H9 (cell line): Measurements from ENCODE around the gene SCAF11. TPM values are rescaled to one million over a fixed set of nuclear protein-coding genes. Genes with fewer than 3 reads are reported as not detected.

Experiments
- DNase-seq: peaks from one replicate; pipeline ENCODE4 v3.0.0-alpha.2; 2017
- H2AFZ ChIP-seq: one replicate; pipeline ENCODE4 v1.6.1; 2013; ENCODE audit warnings: mild to moderate bottlenecking, low read length, control low read depth, moderate library complexity
- H2AK5ac ChIP-seq: 2 replicates; pipeline ENCODE4 v1.6.1; 2013; ENCODE audit warnings: low read length, control low read depth, mixed read lengths; ENCODE audit not compliant: insufficient read length
- H2BK120ac ChIP-seq: one replicate; pipeline ENCODE4 v1.6.1; 2013; ENCODE audit warnings: low read depth, mild to moderate bottlenecking, low read length, control low read depth, inconsistent platforms; ENCODE audit not compliant: poor library complexity, severe bottlenecking
- H2BK12ac ChIP-seq: 2 replicates; pipeline ENCODE4 v1.6.1; 2013; ENCODE audit warnings: low read length, control low read depth, mixed read lengths, low read depth; ENCODE audit not compliant: insufficient read length
- H2BK15ac ChIP-seq: 2 replicates; pipeline ENCODE4 v1.6.1; 2013; ENCODE audit warnings: low read depth, low read length, control low read depth
- H2BK20ac ChIP-seq: one replicate; pipeline ENCODE4 v1.6.1; 2013; ENCODE audit warnings: low read depth, mild to moderate bottlenecking, low read length, control low read depth, inconsistent platforms; ENCODE audit not compliant: poor library complexity, severe bottlenecking
- H2BK5ac ChIP-seq: 2 replicates; pipeline ENCODE4 v1.6.1; 2013; ENCODE audit warnings: low read length, control low read depth, mixed read lengths; ENCODE audit not compliant: insufficient read length
- H3K14ac ChIP-seq: 2 replicates; pipeline ENCODE4 v1.6.1; 2013; ENCODE audit warnings: low read length, control low read depth; ENCODE audit not compliant: insufficient read depth
- H3K18ac ChIP-seq: 2 replicates; pipeline ENCODE4 v1.6.1; 2013; ENCODE audit warnings: low read depth, mild to moderate bottlenecking, mixed read lengths, low read length, control low read depth; ENCODE audit not compliant: insufficient read length
- H3K23ac ChIP-seq: 2 replicates; pipeline ENCODE4 v1.6.1; 2013; ENCODE audit warnings: low read length, control low read depth, mixed read lengths, low read depth; ENCODE audit not compliant: insufficient read length
- H3K23me2 ChIP-seq: 2 replicates; pipeline ENCODE4 v1.6.1; 2013; ENCODE audit warnings: low read depth, mild to moderate bottlenecking, mixed read lengths, low read length, control low read depth; ENCODE audit not compliant: insufficient read length, poor library complexity, severe bottlenecking
- H3K27ac ChIP-seq: 2 replicates; pipeline ENCODE4 v1.5.1; 2013; ENCODE audit warnings: low read length, control low read depth, mixed read lengths, low read depth; ENCODE audit not compliant: insufficient read length
- H3K27me3 ChIP-seq: 2 replicates; pipeline ENCODE4 v1.6.1; 2013; ENCODE audit warnings: low read length, control low read depth, inconsistent platforms; ENCODE audit not compliant: insufficient read depth
- H3K4ac ChIP-seq: 2 replicates; pipeline ENCODE4 v1.6.1; 2013; ENCODE audit warnings: low read depth, mild to moderate bottlenecking, control low read depth, inconsistent platforms, low read length, moderate library complexity
- H3K4me1 ChIP-seq: 2 replicates; pipeline ENCODE4 v1.6.1; 2013; ENCODE audit warnings: low read length, control low read depth, inconsistent platforms; ENCODE audit not compliant: insufficient read depth
- H3K4me2 ChIP-seq: 2 replicates; pipeline ENCODE4 v1.6.1; 2013; ENCODE audit warnings: low read length, control low read depth, mixed read lengths; ENCODE audit not compliant: insufficient read length, insufficient read depth
- H3K56ac ChIP-seq: 2 replicates; pipeline ENCODE4 v1.6.1; 2013; ENCODE audit warnings: low read depth, mild to moderate bottlenecking, mixed read lengths, low read length, control low read depth; ENCODE audit not compliant: insufficient read length
- H3K79me1 ChIP-seq: 2 replicates; pipeline ENCODE4 v1.6.1; 2013; ENCODE audit warnings: low read depth, mild to moderate bottlenecking, moderate library complexity, low read length, control low read depth, inconsistent platforms; ENCODE audit not compliant: insufficient read depth, poor library complexity, severe bottlenecking
- H3K79me2 ChIP-seq: 2 replicates; pipeline ENCODE4 v1.6.1; 2013; ENCODE audit warnings: low read length, control low read depth, inconsistent platforms; ENCODE audit not compliant: insufficient read depth
- H3K9ac ChIP-seq: 2 replicates; pipeline ENCODE4 v1.6.1; 2013; ENCODE audit warnings: low read length, control low read depth, mixed read lengths; ENCODE audit not compliant: insufficient read length; ENCODE audit errors: extremely low read depth
- H3K9me3 ChIP-seq: one replicate; pipeline ENCODE4 v1.6.1; 2013; ENCODE audit warnings: low read depth, low read length, inconsistent platforms; ENCODE audit not compliant: control insufficient read depth
- H3T11ph ChIP-seq: one replicate; pipeline ENCODE4 v1.6.1; 2013; ENCODE audit warnings: mild to moderate bottlenecking, low read length, control low read depth, inconsistent platforms
- H4K20me1 ChIP-seq: one replicate; pipeline ENCODE4 v1.6.1; 2013; ENCODE audit not compliant: control insufficient read depth, insufficient read length, insufficient read depth
- H4K5ac ChIP-seq: 2 replicates; pipeline ENCODE4 v1.6.1; 2013; ENCODE audit warnings: low read depth, mild to moderate bottlenecking, mixed read lengths, low read length, control low read depth; ENCODE audit not compliant: insufficient read length
- H4K8ac ChIP-seq: replicated peaks from 2 replicates; pipeline ENCODE4 v1.6.1; 2013; ENCODE audit warnings: low read length, control low read depth, mixed read lengths, low read depth; ENCODE audit not compliant: insufficient read length
- H4K91ac ChIP-seq: 2 replicates; pipeline ENCODE4 v1.6.1; 2013; ENCODE audit warnings: low read depth, mild to moderate bottlenecking, moderate library complexity, mixed read lengths, low read length, control low read depth; ENCODE audit not compliant: insufficient read length
- H3K27ac Mint-ChIP-seq, 3 experiments: 2 replicates in 2 of 3; 3 replicates in 1 of 3; pipeline ENCODE4 v1.8.0; 2020 to 2021; ENCODE audit warnings: mixed read lengths in 3 of 3, mild to moderate bottlenecking in 1 of 3, moderate library complexity in 1 of 3
- H3K27me3 Mint-ChIP-seq: 2 replicates; pipeline ENCODE4 v1.8.0; 2021; ENCODE audit warnings: low read depth, mild to moderate bottlenecking, moderate library complexity, mixed read lengths
- H3K36me3 Mint-ChIP-seq, 3 experiments: 2 replicates in 2 of 3; 3 replicates in 1 of 3; pipeline ENCODE4 v1.8.0; 2020 to 2021; ENCODE audit warnings: low read depth in 3 of 3, mixed read lengths in 3 of 3; ENCODE audit not compliant: insufficient read depth in 1 of 3
- H3K4me1 Mint-ChIP-seq, 2 experiments: 2 replicates each; pipeline ENCODE4 v1.8.0; 2020; ENCODE audit warnings: mixed read lengths in 2 of 2
- H3K4me3 Mint-ChIP-seq, 2 experiments: 2 replicates in 1 of 2; 3 replicates in 1 of 2; pipeline ENCODE4 v1.8.0; 2020 to 2021; ENCODE audit warnings: mild to moderate bottlenecking in 2 of 2, mixed read lengths in 2 of 2, moderate library complexity in 1 of 2
- H3K9me3 Mint-ChIP-seq, 2 experiments: 2 replicates in 1 of 2; 3 replicates in 1 of 2; pipeline ENCODE4 v1.8.0; 2020; ENCODE audit warnings: mild to moderate bottlenecking in 2 of 2, mixed read lengths in 2 of 2, moderate library complexity in 1 of 2
- WGBS: extraction: QIAGEN DNeasy Blood & Tissue Kit; methylation state at CpG from one replicate; pipeline ENCODE4 v1.1.7; 2013; ENCODE audit warnings: missing lambda C conversion rate, low lambda C conversion rate, mixed read lengths; ENCODE audit not compliant: insufficient read length; ENCODE audit errors: extremely low coverage; 5-methylcytosine and 5-hydroxymethylcytosine counted together
- total RNA-seq: library from RNA; stranded (reverse); gene quantifications from 2 replicates; pipeline ENCODE4 v1.2.1, GENCODE V29; 2021
- TF ChIP-seq, protein P1 (sequence below): fragments of 200-600 bp; sonication (generic); conservative IDR thresholded peaks from 3 replicates; pipeline ENCODE4 v1.8.0; 2021; ENCODE audit warnings: antibody characterized with exemption, mild to moderate bottlenecking

The SCAF11 gene
- total RNA-seq, 1 experiment from 2014 or later, result 90.8 TPM

DNA sequence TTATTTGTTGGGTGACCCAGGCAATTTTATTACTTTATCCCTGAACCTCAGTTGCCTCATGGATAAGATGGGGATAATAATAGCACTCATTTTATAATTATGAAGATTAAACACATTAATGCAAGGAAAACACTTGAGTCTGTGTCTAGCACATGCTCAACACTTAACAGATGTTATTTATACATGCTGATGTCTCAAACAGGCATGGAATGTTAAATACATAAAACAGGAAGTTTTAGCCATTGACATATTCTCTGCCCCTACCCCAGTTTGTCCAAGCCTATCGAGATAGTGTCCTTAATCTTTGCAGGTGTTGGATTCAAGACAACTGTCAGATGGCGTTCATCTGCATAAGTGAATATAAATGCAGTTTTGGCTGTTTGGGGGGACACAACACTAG, 109.8 kb downstream of the SCAF11 start:
- H4K8ac ChIP-seq, result no peak overlapping the region
- H4K20me1 ChIP-seq, result no peaks in the 10 kb centered on the region
- no peak overlapping the region for H3K4me3 Mint-ChIP-seq
- peaks cover 11 to 16% of the 10 kb centered on the region in 2 experiments for H3K4me1 Mint-ChIP-seq
- peaks cover 38 to 61% (median 53%) of the 10 kb centered on the region in 3 experiments for H3K36me3 Mint-ChIP-seq
- no peak overlapping the region for H3K56ac ChIP-seq
- no peak overlapping the region for H3T11ph ChIP-seq
- H4K91ac ChIP-seq, result no peak overlapping the region
- TF ChIP-seq, protein P1, sequence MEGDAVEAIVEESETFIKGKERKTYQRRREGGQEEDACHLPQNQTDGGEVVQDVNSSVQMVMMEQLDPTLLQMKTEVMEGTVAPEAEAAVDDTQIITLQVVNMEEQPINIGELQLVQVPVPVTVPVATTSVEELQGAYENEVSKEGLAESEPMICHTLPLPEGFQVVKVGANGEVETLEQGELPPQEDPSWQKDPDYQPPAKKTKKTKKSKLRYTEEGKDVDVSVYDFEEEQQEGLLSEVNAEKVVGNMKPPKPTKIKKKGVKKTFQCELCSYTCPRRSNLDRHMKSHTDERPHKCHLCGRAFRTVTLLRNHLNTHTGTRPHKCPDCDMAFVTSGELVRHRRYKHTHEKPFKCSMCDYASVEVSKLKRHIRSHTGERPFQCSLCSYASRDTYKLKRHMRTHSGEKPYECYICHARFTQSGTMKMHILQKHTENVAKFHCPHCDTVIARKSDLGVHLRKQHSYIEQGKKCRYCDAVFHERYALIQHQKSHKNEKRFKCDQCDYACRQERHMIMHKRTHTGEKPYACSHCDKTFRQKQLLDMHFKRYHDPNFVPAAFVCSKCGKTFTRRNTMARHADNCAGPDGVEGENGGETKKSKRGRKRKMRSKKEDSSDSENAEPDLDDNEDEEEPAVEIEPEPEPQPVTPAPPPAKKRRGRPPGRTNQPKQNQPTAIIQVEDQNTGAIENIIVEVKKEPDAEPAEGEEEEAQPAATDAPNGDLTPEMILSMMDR, result no peak
- H2BK120ac ChIP-seq, result no peak overlapping the region
- no peak overlapping the region for H2BK20ac ChIP-seq
- no peaks in the 10 kb centered on the region for H3K23me2 ChIP-seq
- no peak overlapping the region for H3K9ac ChIP-seq
- H3K14ac ChIP-seq, result no peak overlapping the region
- no peak overlapping the region for H3K23ac ChIP-seq
- no peak overlapping the region for H3K18ac ChIP-seq
- no peak overlapping the region for H3K27ac Mint-ChIP-seq
- no peak overlapping the region for H3K4me2 ChIP-seq
- no peaks in the 10 kb centered on the region for H3K27me3 ChIP-seq
- H4K5ac ChIP-seq, result no peak overlapping the region
- DNase-seq, result no peak
- H3K9me3 ChIP-seq, result no peaks in the 10 kb centered on the region
- H3K79me2 ChIP-seq, result no peaks in the 10 kb centered on the region
- no peak overlapping the region for H2BK12ac ChIP-seq
- no peak overlapping the region for H3K27ac ChIP-seq
- no peak overlapping the region for H2AK5ac ChIP-seq
- no peak overlapping the region for H2AFZ ChIP-seq
- peaks cover 4 to 6% of the 10 kb centered on the region in 2 experiments; a peak in 3 of 5 replicates for H3K9me3 Mint-ChIP-seq
- no peaks in the 10 kb centered on the region; the same call in 1 of the 2 replicates for H3K4me1 ChIP-seq
- no CpG with 5 or more reads among the region's 2 CpGs for WGBS
- H3K4ac ChIP-seq, result no peak overlapping the region
- H2BK5ac ChIP-seq, result no peak overlapping the region
- no peaks in the 10 kb centered on the region for H3K27me3 Mint-ChIP-seq
- H2BK15ac ChIP-seq, result no peak overlapping the region
- H3K79me1 ChIP-seq, result no peaks in the 10 kb centered on the region
